ENCODE results near the gene SIGLEC15.
"Not testable (repeated sequence)": the region's sequence is repeated elsewhere in the genome, so short reads cannot be mapped to it uniquely, and the experiment has no call there.

SIGLEC15 gene, protein sequence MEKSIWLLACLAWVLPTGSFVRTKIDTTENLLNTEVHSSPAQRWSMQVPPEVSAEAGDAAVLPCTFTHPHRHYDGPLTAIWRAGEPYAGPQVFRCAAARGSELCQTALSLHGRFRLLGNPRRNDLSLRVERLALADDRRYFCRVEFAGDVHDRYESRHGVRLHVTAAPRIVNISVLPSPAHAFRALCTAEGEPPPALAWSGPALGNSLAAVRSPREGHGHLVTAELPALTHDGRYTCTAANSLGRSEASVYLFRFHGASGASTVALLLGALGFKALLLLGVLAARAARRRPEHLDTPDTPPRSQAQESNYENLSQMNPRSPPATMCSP

GRCh38 chr18:45825258-45826044 is at the start of gene SIGLEC15:
TSS of gene SIGLEC15 (plus strand) at chr18:45825675. CDS start at chr18:45825729, 54 bp downstream.
- in situ Hi-C loops (cut with HindIII; ENCODE audit: low sequenced_read_pairs) = no loop called here

- in situ Hi-C loops (cut with HindIII; ENCODE audit: low sequenced_read_pairs) = no loop called here
These were observed 49.7 kb upstream of the SIGLEC15 start for GRCh38 chr18:45775743-45776142.

GRCh38 chr18:45777393-45777792 is 48.1 kb upstream of the SIGLEC15 start:
- in situ Hi-C loops (cut with HindIII; ENCODE audit: low sequenced_read_pairs) = no loop called here

- in situ Hi-C loops (cut with HindIII; ENCODE audit: low sequenced_read_pairs) = no loop called here
These were observed 44.9 kb upstream of the SIGLEC15 start for GRCh38 chr18:45780568-45780967.

DNA sequence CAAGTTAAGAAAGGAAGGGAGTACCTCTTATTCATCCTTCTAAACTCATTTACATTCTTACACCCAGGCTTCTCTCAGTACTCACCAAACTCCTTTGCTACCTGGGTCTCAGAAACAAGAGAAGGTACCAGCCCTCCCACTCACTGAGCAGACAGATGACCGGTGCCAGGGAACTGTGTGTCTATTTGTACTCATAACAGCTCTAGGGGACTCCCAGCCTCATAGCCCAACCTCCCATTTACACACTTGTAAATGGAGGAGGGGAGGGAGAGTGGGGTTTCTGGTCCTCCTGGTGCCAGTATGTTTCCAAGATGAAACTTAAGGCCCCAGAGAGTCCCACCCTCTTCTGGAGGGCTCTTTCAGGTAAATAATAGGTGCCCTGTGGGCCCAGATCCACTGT is 42.8 kb upstream of the SIGLEC15 start:
- in situ Hi-C loops (cut with HindIII; ENCODE audit: low sequenced_read_pairs) = no loop called here

- in situ Hi-C loops (cut with HindIII; ENCODE audit: low sequenced_read_pairs) = no loop called here
These were observed 42.1 kb upstream of the SIGLEC15 start for GRCh38 chr18:45783097-45784075.

- in situ Hi-C loops (cut with HindIII; ENCODE audit: low sequenced_read_pairs) = no loop called here
These were observed 40.3 kb upstream of the SIGLEC15 start for GRCh38 chr18:45785134-45785533.

- in situ Hi-C loops (cut with HindIII; ENCODE audit: low sequenced_read_pairs) = no loop called here
These were observed 38.5 kb upstream of the SIGLEC15 start for GRCh38 chr18:45786941-45787340.

DNA sequence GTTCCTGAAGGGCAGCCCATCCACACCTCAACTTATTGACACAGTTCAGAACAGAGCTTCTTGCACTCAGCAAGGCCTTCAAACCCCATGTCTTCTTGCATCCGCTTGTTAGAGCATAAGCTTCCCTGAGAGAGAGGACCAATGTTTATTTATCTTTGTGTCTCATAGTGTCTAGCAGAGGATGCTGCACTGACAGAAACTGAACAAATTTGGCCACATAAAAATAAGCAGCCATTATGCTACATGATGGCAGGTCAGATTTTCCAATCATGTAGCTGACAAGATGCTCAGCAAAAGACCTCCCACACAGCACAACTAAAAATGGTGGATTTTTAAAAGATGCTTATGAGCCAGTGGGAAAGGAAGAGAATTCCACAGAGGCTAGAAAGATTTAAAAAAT is 38.1 kb upstream of the SIGLEC15 start:
- in situ Hi-C loops (cut with HindIII; ENCODE audit: low sequenced_read_pairs) = no loop called here

- in situ Hi-C loops (cut with HindIII; ENCODE audit: low sequenced_read_pairs) = no loop called here
These were observed 36.6 kb upstream of the SIGLEC15 start for GRCh38 chr18:45788861-45789260.

GRCh38 chr18:45792506-45793263 is 32.8 kb upstream of the SIGLEC15 start:
- in situ Hi-C loops (cut with HindIII; ENCODE audit: low sequenced_read_pairs) = no loop called here

- in situ Hi-C loops (cut with HindIII; ENCODE audit: low sequenced_read_pairs) = no loop called here
These were observed 32.1 kb upstream of the SIGLEC15 start for GRCh38 chr18:45793264-45793965.

DNA sequence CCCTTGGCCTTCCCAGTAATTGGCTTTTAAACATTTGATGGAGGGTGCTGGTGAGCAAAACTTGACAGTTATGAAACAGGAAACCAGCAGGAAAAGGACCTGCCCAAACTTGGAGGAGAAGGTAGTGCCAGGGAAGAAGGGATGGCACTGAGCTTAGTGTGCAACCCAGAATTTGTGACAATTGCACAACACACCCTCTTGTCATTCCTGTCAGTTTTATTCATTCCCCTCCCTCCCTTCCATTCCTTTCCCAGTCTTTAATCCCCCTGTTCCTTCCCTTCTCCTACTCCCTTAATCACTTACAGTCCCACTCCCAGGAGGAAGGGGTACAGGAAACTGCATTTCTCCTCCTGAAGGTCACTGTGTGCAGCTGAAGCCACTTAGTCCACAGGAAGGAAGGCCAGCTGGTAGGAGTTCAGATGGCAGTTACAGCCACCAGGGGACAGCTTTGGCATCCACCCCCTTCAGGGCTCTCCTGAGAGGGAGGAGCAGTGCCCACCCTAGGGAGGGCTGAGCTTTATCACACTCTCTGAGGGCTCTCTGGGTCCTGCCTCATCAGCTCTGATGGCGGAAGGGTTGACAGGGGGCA is 24.0 kb upstream of the SIGLEC15 start:
- in situ Hi-C loops (cut with HindIII; ENCODE audit: low sequenced_read_pairs) = no loop called here

- in situ Hi-C loops (cut with HindIII; ENCODE audit: low sequenced_read_pairs) = no loop called here
These were observed 22.5 kb upstream of the SIGLEC15 start for GRCh38 chr18:45802814-45803492.

GRCh38 chr18:45805551-45805950 is 19.9 kb upstream of the SIGLEC15 start:
- in situ Hi-C loops (cut with HindIII; ENCODE audit: low sequenced_read_pairs) = no loop called here

DNA sequence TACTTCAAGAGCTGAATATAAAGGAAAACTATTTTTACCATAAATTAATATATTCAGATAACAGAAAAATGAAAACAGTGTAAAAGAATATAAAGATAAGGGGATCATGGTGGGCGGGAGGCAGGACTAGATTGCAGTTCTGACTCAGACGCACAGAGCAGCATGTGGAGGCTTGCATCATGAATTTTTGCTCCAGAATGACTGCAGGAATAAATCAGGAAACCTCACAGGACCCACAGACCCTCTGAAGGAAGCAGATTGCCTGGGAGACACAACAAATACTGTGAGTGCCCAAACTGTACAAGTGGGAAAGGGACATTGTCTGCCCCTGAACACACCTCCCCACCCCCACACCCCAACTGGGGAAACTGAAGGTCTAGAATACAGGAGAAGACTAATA is 19.2 kb upstream of the SIGLEC15 start:
- in situ Hi-C loops (cut with HindIII; ENCODE audit: low sequenced_read_pairs) = no loop called here

DNA sequence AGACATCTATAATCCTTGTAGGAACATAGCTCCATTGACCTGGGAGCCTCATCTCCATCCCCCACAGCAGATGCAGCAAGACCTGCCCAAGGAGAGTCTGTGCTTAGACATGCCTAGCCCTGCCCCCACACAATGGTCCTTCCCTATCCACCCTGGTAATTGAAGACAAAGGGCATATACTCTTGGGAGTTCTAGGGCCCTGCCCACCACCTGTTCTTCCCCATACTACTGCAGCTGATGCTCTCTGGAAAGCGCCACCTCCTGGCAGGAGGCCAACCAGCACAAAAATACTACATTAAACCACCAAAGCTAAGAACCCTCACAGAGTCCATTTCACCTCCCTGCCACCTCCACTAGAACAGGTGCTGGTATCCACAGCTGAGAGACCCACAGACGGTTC is 18.3 kb upstream of the SIGLEC15 start:
- in situ Hi-C loops (cut with HindIII; ENCODE audit: low sequenced_read_pairs) = not testable (repeated sequence)

DNA sequence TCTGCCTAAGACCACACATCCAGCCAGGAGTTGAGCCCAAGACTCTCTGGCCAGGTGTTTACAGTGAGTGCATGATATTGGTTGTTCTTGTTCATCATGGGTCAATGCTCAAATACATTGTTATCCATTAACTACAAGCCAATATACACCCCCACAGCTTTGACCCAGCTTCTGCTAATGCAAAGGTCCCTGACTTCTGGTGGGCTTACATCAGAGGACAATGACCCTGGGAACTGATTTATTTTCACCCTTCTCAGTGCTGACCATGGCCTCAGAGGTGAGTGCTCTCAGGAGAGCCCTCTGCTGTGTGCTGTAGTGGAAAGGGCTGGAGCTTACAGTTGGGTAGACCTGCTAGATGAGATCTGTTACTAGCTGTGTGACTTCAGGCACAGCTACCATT is 10.7 kb upstream of the SIGLEC15 start:
- in situ Hi-C loops (cut with HindIII; ENCODE audit: low sequenced_read_pairs) = not testable (repeated sequence)

- in situ Hi-C loops (cut with HindIII; ENCODE audit: low sequenced_read_pairs) = no loop called here
These were observed 7.9 kb upstream of the SIGLEC15 start for GRCh38 chr18:45817543-45817942.
